Esophagus muscularis mucosa (tissue), 4 donors: ENCODE measurements around the gene PIP5K1B. TPM values are rescaled to one million over a fixed set of nuclear protein-coding genes. Genes with fewer than 3 reads are reported as not detected.

Source experiments
- DNase-seq: peaks from one replicate; pipeline ENCODE4 v3.0.0-alpha.2; 2017; ENCODE audit errors: extremely low spot score
- H3K27ac ChIP-seq, 4 donors: fragments of 200-600 bp; sonication (generic); replicated peaks in 1 of 4; 1 replicate in 3 of 4; 2 replicates in 1 of 4; pipeline ENCODE4 v1.5.1; 2016 to 2019; ENCODE audit warnings: mild to moderate bottlenecking in 1 of 4
- H3K27me3 ChIP-seq, 4 donors: fragments of 200-600 bp; sonication (generic); one replicate each; pipeline versions ENCODE4 v1.5.1 to v1.6.0; 2016 to 2019
- H3K36me3 ChIP-seq, 4 donors: fragments of 200-600 bp; sonication (generic); one replicate each; pipeline ENCODE4 v1.5.1; 2016 to 2019
- H3K4me1 ChIP-seq, 4 donors: fragments of 200-600 bp; sonication (generic); one replicate each; pipeline ENCODE4 v1.5.1; 2016 to 2019
- H3K4me3 ChIP-seq, 4 donors: fragments of 200-600 bp; sonication (generic); 1 replicate in 2 of 4; 2 replicates in 2 of 4; pipeline ENCODE4 v1.5.1; 2016 to 2019; ENCODE audit warnings: mild to moderate bottlenecking in 4 of 4, moderate library complexity in 1 of 4
- H3K9me3 ChIP-seq, 4 donors: fragments of 200-600 bp; sonication (generic); 1 replicate in 3 of 4; 2 replicates in 1 of 4; pipeline ENCODE4 v1.5.1; 2016 to 2019
- CTCF ChIP-seq, 3 experiments: fragments of 200-600 bp in 2 of 3; fragments of 450-650 bp in 1 of 3; sonication (generic) in 2 of 3; IDR thresholded peaks; one replicate each; pipeline ENCODE4 v1.5.1; 2017 to 2019; ENCODE audit warnings: antibody characterized with exemption in 3 of 3, mild to moderate bottlenecking in 2 of 3, moderate library complexity in 1 of 3
- EP300 ChIP-seq: sonication (generic); formaldehyde crosslinking; IDR thresholded peaks from one replicate; pipeline ENCODE4 v1.6.1; 2017; ENCODE audit warnings: antibody characterized with exemption
- POLR2A ChIP-seq: fragments of 450-650 bp; IDR thresholded peaks from one replicate; pipeline ENCODE4 v1.6.1; 2017; ENCODE audit warnings: antibody characterized with exemption, moderate library complexity, mild to moderate bottlenecking, low read depth
- POLR2AphosphoS5 ChIP-seq, 2 donors: sonication (generic); formaldehyde crosslinking; IDR thresholded peaks; one replicate each; pipeline ENCODE4 v1.6.1; 2017; ENCODE audit warnings: antibody characterized with exemption in 2 of 2
- WGBS: methylation state at CpG from one replicate; pipeline ENCODE4 v1.1.5; 2018; 5-methylcytosine and 5-hydroxymethylcytosine counted together
- intact Hi-C: fragments of 100-400 bp; cut with DNase I; formaldehyde crosslinking; loops from one replicate; pipeline ENCODE4 v1.15.1; 2023
- total RNA-seq, 4 donors: library from RNA; depleted of rRNA; stranded (reverse); fragments of >200 nt; gene quantifications; one replicate each; pipeline versions ENCODE4 v1.1.0 to v1.2.1, GENCODE V29; 2016

PIP5K1B gene
- total RNA-seq, 4 donors from 2014 or later = 0.42 to 1.7 (median 1.2) TPM

- peak overlapping the region; percentile 66 to 83 (median 69) for H3K4me3 ChIP-seq
- peak; percentile 74 for DNase-seq
- peaks cover 0 to 30% (median 26%) of the 10 kb centered on the region in 4 donors for H3K4me1 ChIP-seq
- intact Hi-C loops = loop anchor here (10.0 kb wide), 1 partner anchor 288 kb away; no protein-coding TSS in a partner anchor
- peaks cover 0 to 51% (median 9%) of the 10 kb centered on the region in 4 donors for H3K27me3 ChIP-seq
- H3K9me3 ChIP-seq = no peaks in the 10 kb centered on the region
- H3K27ac ChIP-seq = no peak overlapping the region
- WGBS = 24% methylated on average over 18 of the region's 19 CpGs
- TF ChIP-seq POLR2AphosphoS5 (IDR thresholded peaks at IDR 0.05) (no peak), EP300 (no peak), POLR2A (no peak), CTCF (IDR thresholded peaks at IDR 0.05) (no peak)
- no peaks in the 10 kb centered on the region for H3K36me3 ChIP-seq
Measured at GRCh38 chr9:68706363-68707201, 1.5 kb downstream of the PIP5K1B start.

- DNase-seq = no peak
- Histone ChIP-seq H3K4me3 (no peak overlapping the region), H3K9me3 (no peaks in the 10 kb centered on the region), H3K36me3 (no peaks in the 10 kb centered on the region), H3K4me1 (peaks cover 0 to 30% (median 26%) of the 10 kb centered on the region in 4 donors), H3K27ac (no peak overlapping the region), H3K27me3 (peaks cover 0 to 53% (median 9%) of the 10 kb centered on the region in 4 donors)
- intact Hi-C loops = loop anchor here (10.0 kb wide), 1 partner anchor 287 kb away; no protein-coding TSS in a partner anchor
- no peak for TF ChIP-seq POLR2A
- TF ChIP-seq EP300 = no peak
- no peak for TF ChIP-seq CTCF (IDR thresholded peaks at IDR 0.05)
- no peak for TF ChIP-seq POLR2AphosphoS5 (IDR thresholded peaks at IDR 0.05)
- WGBS = 80% methylated on average over 4 of the region's 4 CpGs
Measured at GRCh38 chr9:68707801-68708488, 2.9 kb downstream of the PIP5K1B start.

GRCh38 chr9:68708513-68708912, 3.5 kb downstream of the PIP5K1B start:
- no peak overlapping the region for H3K27ac ChIP-seq
- 81% methylated on average over 3 of the region's 3 CpGs for WGBS
- no peaks in the 10 kb centered on the region for H3K9me3 ChIP-seq
- H3K4me1 ChIP-seq = peaks cover 0 to 30% (median 26%) of the 10 kb centered on the region in 4 donors
- H3K27me3 ChIP-seq = peaks cover 0 to 58% (median 11%) of the 10 kb centered on the region in 4 donors
- H3K36me3 ChIP-seq = no peaks in the 10 kb centered on the region
- no peak overlapping the region for H3K4me3 ChIP-seq
- peak; percentile 47 for DNase-seq
- TF ChIP-seq POLR2AphosphoS5 (IDR thresholded peaks at IDR 0.05) (no peak), EP300 (no peak), POLR2A (no peak), CTCF (IDR thresholded peaks at IDR 0.05) (no peak)
- intact Hi-C loops = loop anchor here (10.0 kb wide), 1 partner anchor 286 kb away; no protein-coding TSS in a partner anchor

- Histone ChIP-seq H3K4me3 (no peak overlapping the region), H3K36me3 (no peaks in the 10 kb centered on the region), H3K4me1 (peaks cover 0 to 24% (median 22%) of the 10 kb centered on the region in 4 donors), H3K27ac (no peak overlapping the region), H3K27me3 (peaks cover 0 to 56% (median 11%) of the 10 kb centered on the region in 4 donors), H3K9me3 (no peaks in the 10 kb centered on the region)
- intact Hi-C loops = loop anchor here (10.0 kb wide), 1 partner anchor 285 kb away; no protein-coding TSS in a partner anchor
- TF ChIP-seq POLR2A (no peak), POLR2AphosphoS5 (IDR thresholded peaks at IDR 0.05) (no peak), CTCF (IDR thresholded peaks at IDR 0.05) (no peak), EP300 (no peak)
- peak; percentile 26 for DNase-seq
- WGBS = 87% methylated on average over 8 of the region's 8 CpGs
Measured at GRCh38 chr9:68709291-68710110, 4.5 kb downstream of the PIP5K1B start.
